KMS-11 (cell line): Measurements from ENCODE around the gene NFYA.

Experiments used
- H2AFZ ChIP-seq: fragments of 200-600 bp; sonication (generic); 2 replicates; pipeline ENCODE4 v1.6.1; 2016; ENCODE audit warnings: antibody characterized with exemption, mixed run types, low read depth
- H3K27ac ChIP-seq: fragments of 200-600 bp; sonication (generic); 2 replicates; pipeline ENCODE4 v1.6.1; 2016; ENCODE audit warnings: mild to moderate bottlenecking, mixed run types
- H3K27me3 ChIP-seq: fragments of 200-600 bp; sonication (generic); 2 replicates; pipeline ENCODE4 v1.6.1; 2017; ENCODE audit warnings: mild to moderate bottlenecking, low read depth, mixed run types, moderate library complexity; ENCODE audit not compliant: insufficient read depth
- H3K36me3 ChIP-seq: fragments of 200-600 bp; sonication (generic); 2 replicates; pipeline ENCODE4 v1.6.1; 2017; ENCODE audit warnings: mild to moderate bottlenecking, mixed run types; ENCODE audit not compliant: insufficient read depth
- H3K4me1 ChIP-seq: fragments of 200-600 bp; sonication (generic); 2 replicates; pipeline ENCODE4 v1.6.1; 2016; ENCODE audit warnings: mild to moderate bottlenecking, low read depth, mixed run types; ENCODE audit not compliant: poor library complexity, severe bottlenecking
- H3K4me2 ChIP-seq: fragments of 200-600 bp; sonication (generic); 2 replicates; pipeline ENCODE4 v1.7.0; 2016; ENCODE audit warnings: mild to moderate bottlenecking, mixed run types
- H3K4me3 ChIP-seq: fragments of 200-600 bp; sonication (generic); IDR thresholded peaks from 2 replicates; pipeline ENCODE4 v1.6.1; 2017; ENCODE audit warnings: low read depth, low read length, mixed read lengths; ENCODE audit not compliant: insufficient read depth
- H3K79me2 ChIP-seq: fragments of 200-600 bp; sonication (generic); 2 replicates; pipeline ENCODE4 v1.6.1; 2016; ENCODE audit warnings: low read depth, mixed run types; ENCODE audit not compliant: insufficient read depth
- H3K9ac ChIP-seq: fragments of 200-600 bp; sonication (generic); 2 replicates; pipeline ENCODE4 v1.6.1; 2016; ENCODE audit warnings: mild to moderate bottlenecking, mixed run types
- H4K20me1 ChIP-seq: fragments of 200-600 bp; sonication (generic); 2 replicates; pipeline ENCODE4 v1.6.1; 2016; ENCODE audit warnings: mild to moderate bottlenecking, mixed run types; ENCODE audit not compliant: insufficient read depth
- TF ChIP-seq, protein P1 (sequence below): fragments of 200-600 bp; sonication (generic); conservative IDR thresholded peaks from 2 replicates; pipeline ENCODE4 v1.6.1; 2017; ENCODE audit warnings: low read depth, mild to moderate bottlenecking, antibody characterized with exemption, low read length, moderate library complexity, mixed read lengths

Gene NFYA

DNA sequence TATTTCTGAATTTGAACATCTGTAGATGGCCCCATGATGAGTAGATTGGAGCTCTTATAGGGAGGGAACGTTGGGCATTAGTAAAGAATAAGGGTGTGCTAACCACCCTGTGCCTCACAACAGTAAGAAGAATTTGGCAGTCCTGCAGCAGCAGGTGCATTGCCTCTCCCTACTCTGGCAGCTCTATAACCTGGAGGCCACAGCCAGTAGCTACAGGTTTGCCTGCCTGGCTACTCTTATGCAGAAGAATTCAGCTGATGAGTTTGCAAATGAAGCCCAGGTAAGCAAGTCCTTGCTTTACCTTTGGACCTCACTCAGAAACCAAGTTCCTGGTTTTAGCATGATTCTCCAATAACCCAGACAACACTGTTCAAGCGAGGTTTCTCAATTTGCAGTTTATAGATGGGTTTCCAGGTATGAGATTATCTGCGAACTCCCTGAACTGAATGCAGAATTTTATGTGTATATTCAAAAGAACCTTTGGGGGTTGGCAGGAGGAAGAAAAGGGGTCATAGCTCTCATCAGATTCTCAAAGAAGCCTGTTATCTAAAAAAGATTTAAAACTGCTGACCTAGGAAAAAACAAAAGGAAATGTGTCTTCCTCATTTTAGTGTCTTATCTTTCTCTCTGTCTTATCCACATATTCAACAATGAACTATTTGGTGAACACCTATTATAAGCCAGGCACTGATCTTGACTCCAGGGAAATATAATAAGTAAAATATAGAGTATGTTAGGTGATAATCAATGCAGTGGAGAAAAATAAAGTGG lies 62.5 kb downstream of the NFYA start:
- no peak overlapping the region for H3K4me3 ChIP-seq
- no peaks in the 10 kb centered on the region for H4K20me1 ChIP-seq
- TF ChIP-seq, protein P1, sequence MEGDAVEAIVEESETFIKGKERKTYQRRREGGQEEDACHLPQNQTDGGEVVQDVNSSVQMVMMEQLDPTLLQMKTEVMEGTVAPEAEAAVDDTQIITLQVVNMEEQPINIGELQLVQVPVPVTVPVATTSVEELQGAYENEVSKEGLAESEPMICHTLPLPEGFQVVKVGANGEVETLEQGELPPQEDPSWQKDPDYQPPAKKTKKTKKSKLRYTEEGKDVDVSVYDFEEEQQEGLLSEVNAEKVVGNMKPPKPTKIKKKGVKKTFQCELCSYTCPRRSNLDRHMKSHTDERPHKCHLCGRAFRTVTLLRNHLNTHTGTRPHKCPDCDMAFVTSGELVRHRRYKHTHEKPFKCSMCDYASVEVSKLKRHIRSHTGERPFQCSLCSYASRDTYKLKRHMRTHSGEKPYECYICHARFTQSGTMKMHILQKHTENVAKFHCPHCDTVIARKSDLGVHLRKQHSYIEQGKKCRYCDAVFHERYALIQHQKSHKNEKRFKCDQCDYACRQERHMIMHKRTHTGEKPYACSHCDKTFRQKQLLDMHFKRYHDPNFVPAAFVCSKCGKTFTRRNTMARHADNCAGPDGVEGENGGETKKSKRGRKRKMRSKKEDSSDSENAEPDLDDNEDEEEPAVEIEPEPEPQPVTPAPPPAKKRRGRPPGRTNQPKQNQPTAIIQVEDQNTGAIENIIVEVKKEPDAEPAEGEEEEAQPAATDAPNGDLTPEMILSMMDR = no peak
- no peaks in the 10 kb centered on the region for H3K79me2 ChIP-seq
- H3K27ac ChIP-seq = no peak overlapping the region
- no peak overlapping the region for H3K4me2 ChIP-seq
- H3K9ac ChIP-seq = no peak overlapping the region
- no peaks in the 10 kb centered on the region for H3K27me3 ChIP-seq
- H3K36me3 ChIP-seq = no peaks in the 10 kb centered on the region
- no peaks in the 10 kb centered on the region for H3K4me1 ChIP-seq
- H2AFZ ChIP-seq = no peak overlapping the region

DNA sequence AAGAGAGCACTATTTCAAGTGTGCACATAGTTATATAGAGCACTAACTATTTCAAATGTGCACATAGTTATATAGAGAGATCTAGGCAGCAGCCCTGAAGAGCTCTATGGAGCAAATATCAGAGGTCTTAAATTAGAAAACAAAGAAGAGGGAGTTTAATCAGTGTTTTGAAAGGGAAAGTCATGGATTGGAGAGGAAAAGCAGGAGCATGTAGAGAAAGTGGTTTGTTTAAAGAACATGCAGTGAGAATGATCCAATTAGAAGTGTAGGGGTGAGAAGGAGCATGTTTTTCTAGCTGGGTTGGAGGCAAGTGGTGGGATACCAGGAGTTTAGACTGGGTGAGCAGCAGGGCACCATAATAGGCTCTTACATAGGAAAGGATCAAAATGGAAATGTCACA lies 64.1 kb downstream of the NFYA start:
- H2AFZ ChIP-seq = no peak overlapping the region
- H3K4me1 ChIP-seq = no peaks in the 10 kb centered on the region
- no peak overlapping the region for H3K9ac ChIP-seq
- H3K27ac ChIP-seq = no peak overlapping the region
- H3K4me3 ChIP-seq = no peak overlapping the region
- H3K4me2 ChIP-seq = no peak overlapping the region
- H3K79me2 ChIP-seq = no peaks in the 10 kb centered on the region
- H4K20me1 ChIP-seq = no peaks in the 10 kb centered on the region
- no peaks in the 10 kb centered on the region for H3K36me3 ChIP-seq
- no peaks in the 10 kb centered on the region for H3K27me3 ChIP-seq
- TF ChIP-seq, protein P1 = no peak

DNA sequence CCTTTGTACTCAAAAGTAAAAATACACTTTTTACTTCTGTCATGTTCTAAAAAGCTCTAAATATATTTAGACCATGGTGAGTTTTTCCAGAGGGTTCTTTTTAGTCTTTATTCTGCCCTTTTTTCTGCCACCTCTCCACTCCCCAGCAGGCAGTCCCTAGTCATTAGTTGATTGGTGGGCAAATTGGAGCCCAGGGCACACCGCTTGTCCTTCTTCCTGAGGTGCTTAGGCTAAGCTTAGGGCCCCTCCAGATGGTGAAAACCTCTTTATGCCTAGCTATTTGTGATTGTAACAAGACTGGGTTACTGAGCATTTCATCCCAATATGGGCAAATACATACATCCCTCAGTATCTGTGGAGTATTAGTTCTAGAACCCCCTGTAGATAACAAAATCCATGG lies 75.1 kb downstream of the NFYA start:
- no peaks in the 10 kb centered on the region for H3K36me3 ChIP-seq
- no peak overlapping the region for H2AFZ ChIP-seq
- no peaks in the 10 kb centered on the region for H4K20me1 ChIP-seq
- TF ChIP-seq, protein P1 = no peak
- no peak overlapping the region for H3K4me3 ChIP-seq
- no peaks in the 10 kb centered on the region for H3K79me2 ChIP-seq
- no peaks in the 10 kb centered on the region for H3K4me1 ChIP-seq
- H3K4me2 ChIP-seq = no peak overlapping the region
- no peaks in the 10 kb centered on the region for H3K27me3 ChIP-seq
- H3K9ac ChIP-seq = no peak overlapping the region
- no peak overlapping the region for H3K27ac ChIP-seq
